Common myeloid progenitor, CD34-positive (primary cell): ENCODE measurements around the gene MAB21L4. TPM values are rescaled to one million over a fixed set of nuclear protein-coding genes. Genes with fewer than 3 reads are reported as not detected.

Source experiments
- CTCF ChIA-PET: fragments of 350-600 bp; sonication (Branson Sonifier 250); formaldehyde crosslinking; loops from one replicate; lab custom pipeline; 2021; ENCODE audit warnings: antibody characterized with exemption; lab: Charles Lee
- POLR2A ChIA-PET: fragments of 350-600 bp; sonication (Branson Sonifier 250); formaldehyde crosslinking; loops from one replicate; lab custom pipeline; 2021; ENCODE audit warnings: antibody characterized with exemption; lab: Charles Lee
- DNase-seq, 3 donors: peaks; one replicate each; pipeline versions ENCODE4 v3.0.0 to v3.0.0-alpha.2; 2013
- H3K27ac ChIP-seq, 2 experiments: 1 replicate in 1 of 2; 2 replicates in 1 of 2; pipeline ENCODE4 v1.7.0; 2013; ENCODE audit warnings: inconsistent platforms in 2 of 2, low read length in 2 of 2, mild to moderate bottlenecking in 2 of 2, low read depth in 1 of 2, moderate library complexity in 1 of 2; ENCODE audit not compliant: severe bottlenecking in 2 of 2, insufficient read depth in 1 of 2, poor library complexity in 1 of 2
- H3K27me3 ChIP-seq, 5 experiments: replicated peaks in 2 of 5; 1 replicate in 3 of 5; 2 replicates in 2 of 5; pipeline versions ENCODE4 v1.6.1 to v1.7.0; 2013; ENCODE audit warnings: low read length in 4 of 5, mild to moderate bottlenecking in 2 of 5, moderate library complexity in 2 of 5, inconsistent platforms in 1 of 5; ENCODE audit not compliant: insufficient read depth in 5 of 5, control insufficient read depth in 4 of 5
- H3K36me3 ChIP-seq, 4 experiments: 1 replicate in 2 of 4; 2 replicates in 2 of 4; pipeline versions ENCODE4 v1.6.1 to v1.7.0; 2013; ENCODE audit warnings: low read length in 3 of 4, control low read depth in 1 of 4, mild to moderate bottlenecking in 1 of 4; ENCODE audit not compliant: control insufficient read depth in 4 of 4, insufficient read depth in 4 of 4
- H3K4me1 ChIP-seq, 4 experiments: 1 replicate in 3 of 4; 2 replicates in 1 of 4; pipeline versions ENCODE4 v1.6.1 to v1.7.1; 2013; ENCODE audit warnings: low read length in 3 of 4, mild to moderate bottlenecking in 3 of 4, control low read depth in 1 of 4, inconsistent platforms in 1 of 4, moderate library complexity in 1 of 4; ENCODE audit not compliant: control insufficient read depth in 4 of 4, insufficient read depth in 4 of 4; ENCODE audit errors: control extremely low read depth in 1 of 4
- H3K4me3 ChIP-seq, 7 experiments: 1 replicate in 4 of 7; 2 replicates in 3 of 7; pipeline versions ENCODE4 v1.5.1 to v1.7.0; 2013; ENCODE audit warnings: mild to moderate bottlenecking in 7 of 7, low read length in 6 of 7, moderate library complexity in 6 of 7, inconsistent platforms in 2 of 7, low read depth in 2 of 7, control low read depth in 1 of 7; ENCODE audit not compliant: insufficient read depth in 4 of 7, control insufficient read depth in 1 of 7; ENCODE audit errors: extremely low read depth in 1 of 7
- H3K9me3 ChIP-seq, 5 experiments: 1 replicate in 4 of 5; 2 replicates in 1 of 5; pipeline versions ENCODE4 v1.6.1 to v1.7.1; 2013; ENCODE audit warnings: low read length in 4 of 5, mild to moderate bottlenecking in 2 of 5, inconsistent platforms in 1 of 5, low read depth in 1 of 5, moderate library complexity in 1 of 5; ENCODE audit not compliant: control insufficient read depth in 4 of 5, insufficient read depth in 2 of 5; ENCODE audit errors: control extremely low read depth in 1 of 5
- WGBS: methylation state at CpG from one replicate; pipeline ENCODE4 v1.1.5; 2013; ENCODE audit not compliant: insufficient coverage; 5-methylcytosine and 5-hydroxymethylcytosine counted together
- polyA plus RNA-seq: library from polyadenylated mRNA; unstranded; fragments of 120-200 nt; gene quantifications from one replicate; pipeline ENCODE4 v1.2.1, GENCODE V29; 2013

Gene MAB21L4
- not detected for polyA plus RNA-seq

DNA sequence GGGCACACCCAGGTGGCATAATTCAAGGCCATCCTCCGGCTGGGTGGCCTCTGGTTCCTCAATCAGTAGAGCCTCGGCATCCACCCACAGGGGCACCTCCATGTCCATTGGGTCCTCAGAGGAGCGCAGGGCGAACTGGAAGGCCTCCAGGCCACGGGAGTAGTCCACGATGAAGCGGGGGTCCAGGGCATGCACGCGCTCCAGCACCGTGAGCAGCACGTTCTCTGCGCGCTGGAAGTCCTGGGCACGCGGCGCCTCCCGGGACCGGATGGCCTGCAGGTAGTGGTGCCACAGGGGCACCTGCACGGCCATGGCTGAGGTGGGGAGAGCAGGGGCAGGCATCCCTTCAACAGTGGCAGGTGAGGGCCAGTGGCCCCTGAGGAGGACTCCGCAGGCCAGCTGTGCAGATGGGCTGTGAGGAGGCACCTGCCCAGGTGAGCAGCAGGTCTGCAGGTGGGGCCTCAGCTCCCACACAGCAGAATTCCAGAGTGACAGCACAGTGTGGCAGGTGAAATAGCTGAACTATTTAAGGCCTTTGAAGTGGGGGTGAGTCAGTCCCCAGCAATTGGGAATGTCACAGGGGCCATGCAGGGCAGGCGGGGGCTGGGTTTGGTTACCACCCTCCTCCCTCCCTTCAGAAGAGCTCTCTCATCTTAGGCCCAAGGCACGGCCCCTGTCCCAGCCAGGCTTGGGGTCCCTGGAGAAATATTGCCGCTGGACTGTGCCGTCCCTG, at the start of gene MAB21L4:
TSS of gene MAB21L4 (minus strand) at position 501 of the 733 bp plus-strand sequence. CDS start at position 342, 159 bp downstream.
- DNase-seq = no peak
- ChIA-PET POLR2A (no interaction called here), CTCF (no interaction called here)
- H3K27me3 ChIP-seq = no peaks in the 10 kb centered on the region
- no peak within 1 kb of the TSS for H3K27ac ChIP-seq
- peaks cover 0 to 2% (median 0%) of the 10 kb centered on the region in 5 experiments for H3K9me3 ChIP-seq
- no peak within 1 kb of the TSS for H3K4me3 ChIP-seq
- no peaks in the 10 kb centered on the region for H3K36me3 ChIP-seq
- WGBS = 98% methylated on average over 21 of the region's 24 CpGs
- H3K4me1 ChIP-seq = peaks cover 0 to 3% (median 0%) of the 10 kb centered on the region in 4 experiments

DNA sequence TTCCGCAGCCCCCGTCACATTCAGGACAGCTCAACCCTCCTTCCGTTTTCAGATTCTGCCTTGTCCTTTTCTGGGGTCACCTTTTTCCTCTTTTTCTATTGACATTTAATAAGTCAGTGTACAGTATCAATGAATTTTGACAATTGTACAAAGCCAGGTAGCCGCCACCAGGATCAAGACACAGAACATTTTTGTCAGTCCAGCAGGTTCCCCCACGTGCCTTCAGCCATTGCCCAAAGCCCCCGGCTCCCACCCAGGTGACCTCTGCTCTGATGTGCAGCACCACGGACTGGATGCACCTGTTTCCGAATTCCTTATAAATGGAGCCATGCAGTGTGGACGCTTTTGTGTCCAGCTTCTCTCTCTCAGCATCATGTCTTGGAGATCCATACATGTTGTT, 40.1 kb upstream of the MAB21L4 start:
- no peaks in the 10 kb centered on the region for H3K4me1 ChIP-seq

DNA sequence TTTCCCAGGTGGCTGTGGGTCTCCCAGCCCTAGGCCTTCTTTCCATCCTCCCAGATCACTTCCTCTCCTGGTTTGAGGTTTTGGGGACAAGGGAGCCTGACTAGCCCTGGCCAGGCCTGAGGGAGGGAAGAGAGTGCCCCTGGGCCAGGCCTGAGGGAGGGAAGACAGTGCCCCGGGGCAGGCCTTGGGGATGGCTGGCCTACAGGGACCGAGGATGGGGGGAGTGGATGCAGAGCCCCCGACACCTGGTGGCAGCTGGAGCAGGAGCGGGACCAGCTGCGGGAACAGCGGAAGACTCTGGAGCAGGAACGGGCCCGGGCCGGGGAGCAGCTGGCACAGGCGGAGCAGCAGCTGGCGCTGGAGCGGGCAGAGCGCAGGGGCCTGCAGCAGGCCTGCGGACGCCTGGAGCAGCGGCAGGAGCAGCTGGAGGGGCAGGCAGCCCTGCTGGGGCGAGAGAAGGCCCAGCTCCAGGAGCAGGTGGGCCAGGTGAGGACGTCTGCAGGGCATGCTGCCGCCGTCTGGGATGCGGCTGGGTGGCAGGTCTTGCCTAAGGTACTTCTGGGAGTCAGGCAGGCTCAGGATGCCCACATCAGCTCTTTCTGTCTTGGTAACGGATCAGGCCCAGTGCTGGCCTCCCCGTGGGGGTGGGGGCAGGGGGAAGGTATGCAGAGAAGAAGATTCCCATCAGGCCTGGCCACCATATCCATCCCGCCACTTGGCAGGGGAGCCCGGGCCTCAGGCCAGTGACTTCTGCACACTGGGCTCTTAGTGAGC, 39.3 kb upstream of the MAB21L4 start:
- DNase-seq = no peak
- no peak overlapping the region for H3K4me3 ChIP-seq
- H3K27ac ChIP-seq = no peak overlapping the region
- CTCF ChIA-PET = interaction anchor here (0.9 kb wide), 1 partner anchor 22 kb away, joined by 4 read pairs; no protein-coding TSS in a partner anchor
- H3K27me3 ChIP-seq = peaks cover 0 to 2% (median 0%) of the 10 kb centered on the region in 5 experiments
- no peaks in the 10 kb centered on the region for H3K4me1 ChIP-seq
- WGBS = 97% methylated on average over 23 of the region's 25 CpGs
- POLR2A ChIA-PET = no interaction called here
- peaks cover 0 to 9% (median 3%) of the 10 kb centered on the region in 5 experiments for H3K9me3 ChIP-seq
- no peaks in the 10 kb centered on the region for H3K36me3 ChIP-seq

More for the DNA sequence above, 40.1 kb upstream of the MAB21L4 start:
- 96% methylated on average over 7 of the region's 9 CpGs for WGBS
- CTCF ChIA-PET = no interaction called here
- peaks cover 0 to 9% (median 3%) of the 10 kb centered on the region in 5 experiments for H3K9me3 ChIP-seq
- H3K27ac ChIP-seq = no peak overlapping the region
- POLR2A ChIA-PET = no interaction called here
- H3K36me3 ChIP-seq = no peaks in the 10 kb centered on the region
- DNase-seq = no peak
- no peak overlapping the region for H3K4me3 ChIP-seq
- H3K27me3 ChIP-seq = no peaks in the 10 kb centered on the region

DNA sequence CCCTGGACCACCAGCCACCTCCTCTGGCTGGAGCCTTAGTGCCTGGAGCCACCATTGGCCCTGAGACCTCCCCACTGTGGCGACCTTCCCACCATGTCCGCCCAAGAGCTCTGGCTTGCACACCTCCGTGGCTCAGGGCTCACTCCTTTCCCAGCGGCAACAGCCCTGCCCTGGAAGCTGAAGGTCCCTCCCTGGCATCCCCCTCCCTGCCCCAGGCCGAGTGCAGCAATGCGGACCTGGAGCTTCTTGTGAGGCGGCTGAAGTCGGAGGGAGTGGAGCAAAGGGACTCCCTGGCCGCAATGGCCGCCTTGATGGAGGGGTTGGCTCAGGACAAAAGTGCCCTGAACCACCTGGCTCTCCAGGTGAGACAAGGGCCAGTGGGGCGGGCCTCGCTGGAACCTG, 38.7 kb upstream of the MAB21L4 start:
- CTCF ChIA-PET = interaction anchor here (0.9 to 1.0 kb wide), 2 partner anchors 14 to 21 kb away, joined by 3 to 4 read pairs; no protein-coding TSS in a partner anchor

DNA sequence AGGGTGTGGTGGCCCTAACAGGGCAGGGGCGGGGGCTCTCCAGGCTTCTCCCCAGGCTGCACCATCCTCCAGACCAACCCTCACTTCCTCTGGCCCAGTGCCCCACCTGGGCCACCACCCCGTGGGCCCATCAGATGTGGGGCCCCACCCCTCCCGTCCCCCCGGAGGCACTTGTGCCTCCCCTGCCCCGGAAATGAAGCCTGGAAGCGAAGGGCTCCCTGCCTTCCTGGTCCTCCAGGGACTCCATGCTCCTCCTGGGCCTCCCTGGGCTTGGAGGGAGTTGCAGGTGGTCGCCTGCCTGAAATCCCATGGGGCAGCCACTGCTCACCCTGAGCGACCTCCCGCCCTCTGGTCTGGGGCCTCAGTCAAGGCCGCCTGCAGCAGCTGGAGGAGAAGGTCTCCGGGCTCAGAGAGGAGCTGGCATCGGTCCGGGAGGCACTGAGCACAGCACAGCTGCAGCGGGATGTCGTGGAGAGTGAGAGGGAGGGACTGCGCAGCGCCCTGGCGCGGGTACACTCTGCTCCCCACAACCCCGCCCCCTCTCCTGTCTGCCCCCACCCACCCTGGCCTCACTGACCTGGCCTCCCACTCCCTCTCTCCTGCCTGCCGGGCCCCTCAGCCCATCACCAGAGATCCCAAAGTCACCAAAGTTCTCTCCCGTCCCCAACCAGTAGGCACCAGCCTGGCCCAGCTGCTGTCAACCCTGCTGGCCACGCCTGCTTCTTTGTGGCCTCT, 38.2 kb upstream of the MAB21L4 start:
- POLR2A ChIA-PET = no interaction called here
- no peaks in the 10 kb centered on the region for H3K4me1 ChIP-seq
- CTCF ChIA-PET = interaction anchor here (1.0 kb wide), 1 partner anchor 13 kb away, joined by 3 read pairs; no protein-coding TSS in a partner anchor
- H3K27ac ChIP-seq = no peak overlapping the region
- no peak overlapping the region for H3K4me3 ChIP-seq
- peaks cover 0 to 9% (median 3%) of the 10 kb centered on the region in 5 experiments for H3K9me3 ChIP-seq
- peaks cover 0 to 6% (median 0%) of the 10 kb centered on the region in 5 experiments for H3K27me3 ChIP-seq
- whole genome bisulfite sequencing = 97% methylated on average over 14 of the region's 23 CpGs
- no peaks in the 10 kb centered on the region for H3K36me3 ChIP-seq
- no peak for DNase-seq

More for the DNA sequence above, 38.7 kb upstream of the MAB21L4 start:
- Histone ChIP-seq H3K27ac (no peak overlapping the region), H3K4me3 (no peak overlapping the region), H3K36me3 (no peaks in the 10 kb centered on the region), H3K9me3 (peaks cover 0 to 9% (median 3%) of the 10 kb centered on the region in 5 experiments), H3K27me3 (peaks cover 0 to 3% (median 0%) of the 10 kb centered on the region in 5 experiments), H3K4me1 (no peaks in the 10 kb centered on the region)
- no peak for DNase-seq
- WGBS = 98% methylated on average over 10 of the region's 12 CpGs
- POLR2A ChIA-PET = no interaction called here

DNA sequence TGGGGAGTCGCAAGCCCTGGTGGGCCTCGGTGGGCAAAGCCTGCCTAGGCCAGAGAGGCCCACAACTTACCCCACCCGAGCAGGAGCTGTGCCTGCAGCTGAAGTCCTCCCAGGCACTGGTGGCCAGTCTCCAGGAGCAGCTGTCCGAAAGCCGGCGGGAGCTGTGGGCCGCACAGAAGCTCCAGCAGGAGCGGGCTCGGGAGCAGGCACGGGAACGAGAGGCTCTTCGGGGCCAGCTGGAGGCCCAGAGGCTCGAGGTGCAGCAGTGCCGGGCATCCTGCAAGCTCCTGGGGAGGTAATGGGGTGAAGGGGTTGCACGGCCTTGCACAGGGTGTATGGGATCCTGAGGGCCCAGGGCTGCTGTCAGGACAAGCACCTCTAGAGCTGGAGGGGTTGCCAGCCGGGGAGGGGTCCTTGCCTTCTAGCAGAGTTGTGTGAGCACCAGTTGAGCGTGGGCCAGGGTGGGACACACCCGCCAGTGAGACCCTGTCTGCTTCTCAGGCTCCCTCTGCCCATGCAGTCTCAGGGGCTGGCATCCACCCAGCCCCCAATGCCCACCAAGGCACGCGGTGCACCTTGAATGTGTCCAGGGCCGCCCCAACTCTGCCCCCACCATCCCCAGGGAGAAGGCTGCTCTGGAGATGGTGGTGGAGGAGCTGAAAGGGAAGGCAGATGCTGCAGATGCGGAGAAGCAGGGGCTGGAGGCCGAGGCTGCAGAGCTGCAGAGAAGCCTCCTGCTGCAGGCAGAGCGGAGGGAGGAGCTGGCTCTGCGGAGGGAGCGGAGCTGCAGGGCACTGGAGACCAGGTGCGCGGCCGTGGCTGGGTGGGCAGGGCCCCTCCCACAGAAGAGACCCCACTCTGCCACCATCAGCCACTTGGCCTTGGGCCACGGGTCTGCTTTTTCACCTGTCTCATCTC, 37.4 kb upstream of the MAB21L4 start:
- Histone ChIP-seq H3K27ac (no peak overlapping the region), H3K4me3 (no peak overlapping the region), H3K27me3 (peaks cover 0 to 6% (median 0%) of the 10 kb centered on the region in 5 experiments), H3K36me3 (no peaks in the 10 kb centered on the region), H3K4me1 (no peaks in the 10 kb centered on the region), H3K9me3 (peaks cover 0 to 9% (median 2%) of the 10 kb centered on the region in 5 experiments)
- POLR2A ChIA-PET = no interaction called here
- CTCF ChIA-PET = interaction anchor here (1.0 kb wide), 1 partner anchor 13 kb away, joined by 3 read pairs; no protein-coding TSS in a partner anchor
- DNase-seq = no peak
- WGBS = 95% methylated on average over 23 of the region's 30 CpGs
